SU-DHL-6 (cell line): ENCODE data around the gene SDK1.

Experiments used
- CTCF ChIP-seq: fragments of 200-600 bp; sonication (generic); IDR thresholded peaks from one replicate; pipeline ENCODE4 v1.5.1; 2017; ENCODE audit warnings: antibody characterized with exemption, mild to moderate bottlenecking, low read length, moderate library complexity; ENCODE audit not compliant: insufficient read depth, poor library complexity, severe bottlenecking
- EZH2phosphoT487 ChIP-seq: fragments of 200-600 bp; sonication (generic), shearing (Covaris generic); conservative IDR thresholded peaks from 2 replicates; pipeline ENCODE4 v1.6.1; 2018; ENCODE audit warnings: mild to moderate bottlenecking, antibody characterized with exemption, low read length, moderate library complexity, mixed read lengths

GRCh38 chr7:3806516-3806915 lies 505.5 kb downstream of the SDK1 start:
- TF ChIP-seq CTCF: no peak
- TF ChIP-seq EZH2phosphoT487: no peak
